GM12892 (cell line): ENCODE measurements around the gene NEK5.

Source experiments
- POLR2A ChIP-seq: IDR thresholded peaks from 2 replicates; pipeline ENCODE4 v1.6.1; 2011; ENCODE audit warnings: low read depth, low read length, control low read depth
- POLR2AphosphoS5 ChIP-seq: IDR thresholded peaks from 2 replicates; pipeline ENCODE4 v1.6.1; 2011; ENCODE audit warnings: low read depth, low read length, control low read depth

- TF ChIP-seq POLR2AphosphoS5 (no peak), POLR2A (no peak)
Observed at GRCh38 chr13:52027832-52028231, 101.0 kb downstream of the NEK5 start.
